GM12865 (cell line): ENCODE results near the gene MEGF11.

Experiments used
- DNase-seq: peaks from one replicate; pipeline ENCODE4 v3.0.0; 2010; ENCODE audit warnings: low read depth
- H3K4me3 ChIP-seq: 2 replicates; pipeline ENCODE4 v1.5.1; 2011; ENCODE audit warnings: mild to moderate bottlenecking, low read depth, low read length, control low read depth
- TF ChIP-seq, protein P1 (sequence below): IDR thresholded peaks from 2 replicates; pipeline ENCODE4 v1.5.1; 2011; ENCODE audit warnings: low read length, control low read depth, low read depth, inconsistent platforms; ENCODE audit not compliant: insufficient read depth; ENCODE audit errors: missing control alignments

Gene MEGF11

DNA sequence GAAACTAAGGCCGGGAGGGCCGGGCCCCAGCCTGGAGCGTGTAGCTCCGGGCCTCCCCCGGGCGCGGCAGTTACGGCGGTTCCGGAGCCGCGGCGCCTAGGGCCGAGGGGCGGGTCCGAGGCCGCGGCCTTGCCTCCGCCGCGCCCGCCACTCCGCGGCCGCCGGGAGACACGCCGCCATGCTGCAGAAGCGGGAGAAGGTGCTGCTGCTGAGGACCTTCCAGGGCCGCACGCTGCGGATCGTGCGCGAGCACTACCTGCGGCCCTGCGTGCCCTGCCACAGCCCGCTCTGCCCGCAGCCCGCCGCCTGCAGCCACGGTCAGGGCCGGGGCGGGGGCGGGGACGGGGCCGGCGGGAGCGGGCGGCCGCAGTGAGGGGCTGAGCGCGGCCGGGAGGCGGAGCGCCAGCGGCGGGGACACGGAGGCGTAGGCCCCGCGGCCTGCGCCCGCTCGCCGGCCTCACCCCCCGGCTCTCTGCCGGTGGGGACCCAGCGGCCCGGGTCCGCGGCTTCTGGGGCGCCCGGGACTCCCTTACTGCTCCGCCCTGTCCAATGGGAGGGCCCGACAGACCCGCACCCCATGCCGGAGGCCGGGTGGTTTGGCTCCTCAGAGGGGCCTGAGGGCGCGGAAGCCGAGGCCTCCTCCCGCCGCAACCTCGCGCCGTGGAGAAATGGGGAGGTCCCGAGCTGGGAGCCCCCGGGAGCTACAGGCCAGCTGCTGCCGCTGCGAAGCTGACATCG lies 40.0 kb upstream of the MEGF11 start, which contains the start of gene DIS3L:
DIS3L (plus strand) TSS at position 150 of the 738 bp plus-strand sequence; CDS start at position 179, 29 bp downstream.
- peak within 1 kb of the TSS; percentile 69 for H3K4me3 ChIP-seq
- TF ChIP-seq, protein P1, sequence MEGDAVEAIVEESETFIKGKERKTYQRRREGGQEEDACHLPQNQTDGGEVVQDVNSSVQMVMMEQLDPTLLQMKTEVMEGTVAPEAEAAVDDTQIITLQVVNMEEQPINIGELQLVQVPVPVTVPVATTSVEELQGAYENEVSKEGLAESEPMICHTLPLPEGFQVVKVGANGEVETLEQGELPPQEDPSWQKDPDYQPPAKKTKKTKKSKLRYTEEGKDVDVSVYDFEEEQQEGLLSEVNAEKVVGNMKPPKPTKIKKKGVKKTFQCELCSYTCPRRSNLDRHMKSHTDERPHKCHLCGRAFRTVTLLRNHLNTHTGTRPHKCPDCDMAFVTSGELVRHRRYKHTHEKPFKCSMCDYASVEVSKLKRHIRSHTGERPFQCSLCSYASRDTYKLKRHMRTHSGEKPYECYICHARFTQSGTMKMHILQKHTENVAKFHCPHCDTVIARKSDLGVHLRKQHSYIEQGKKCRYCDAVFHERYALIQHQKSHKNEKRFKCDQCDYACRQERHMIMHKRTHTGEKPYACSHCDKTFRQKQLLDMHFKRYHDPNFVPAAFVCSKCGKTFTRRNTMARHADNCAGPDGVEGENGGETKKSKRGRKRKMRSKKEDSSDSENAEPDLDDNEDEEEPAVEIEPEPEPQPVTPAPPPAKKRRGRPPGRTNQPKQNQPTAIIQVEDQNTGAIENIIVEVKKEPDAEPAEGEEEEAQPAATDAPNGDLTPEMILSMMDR, result no peak
- peak; percentile 83 for DNase-seq

DNA sequence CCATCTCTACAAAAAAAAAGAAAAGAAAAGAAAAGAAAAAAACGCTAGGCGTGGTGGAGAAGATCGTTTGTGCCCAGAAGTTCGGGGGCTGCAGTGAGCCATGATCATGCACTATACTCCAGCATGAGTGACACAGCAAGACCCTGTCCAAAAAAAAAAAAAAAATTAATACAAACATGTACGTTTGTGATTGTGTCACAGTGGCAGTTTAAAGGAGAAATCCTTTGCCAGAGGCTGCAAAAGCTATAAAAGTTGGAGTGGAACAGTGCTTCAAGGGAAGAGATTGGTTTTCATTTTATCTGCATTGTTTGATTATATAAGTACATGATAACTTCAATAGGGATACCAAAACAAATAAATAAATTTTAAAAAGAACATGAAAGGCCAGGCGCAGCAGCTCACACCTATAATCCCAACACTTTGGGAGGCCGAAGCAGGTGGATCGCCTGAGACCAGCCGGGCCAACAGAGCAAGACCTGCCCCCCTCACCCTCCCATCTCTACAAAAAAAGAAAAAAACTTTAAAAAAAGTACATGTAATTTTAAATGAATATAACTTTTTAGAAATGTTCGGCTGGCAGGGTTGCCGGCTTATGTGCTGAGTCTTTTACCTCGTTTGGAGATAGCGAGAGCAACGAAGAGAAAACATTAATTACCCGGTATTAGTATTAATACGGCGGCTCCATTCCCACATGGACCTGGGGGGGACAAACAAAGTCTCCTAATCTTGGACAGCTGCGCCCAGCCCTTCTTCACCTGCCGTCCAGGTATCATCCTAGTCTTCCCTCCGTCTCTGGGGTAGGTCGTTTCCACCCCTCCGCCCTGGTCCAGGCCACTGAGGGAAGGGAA lies 39.2 kb upstream of the MEGF11 start:
- TF ChIP-seq, protein P1, result no peak
- DNase-seq, result no peak
- H3K4me3 ChIP-seq, result peak overlapping the region; percentile 69

DNA sequence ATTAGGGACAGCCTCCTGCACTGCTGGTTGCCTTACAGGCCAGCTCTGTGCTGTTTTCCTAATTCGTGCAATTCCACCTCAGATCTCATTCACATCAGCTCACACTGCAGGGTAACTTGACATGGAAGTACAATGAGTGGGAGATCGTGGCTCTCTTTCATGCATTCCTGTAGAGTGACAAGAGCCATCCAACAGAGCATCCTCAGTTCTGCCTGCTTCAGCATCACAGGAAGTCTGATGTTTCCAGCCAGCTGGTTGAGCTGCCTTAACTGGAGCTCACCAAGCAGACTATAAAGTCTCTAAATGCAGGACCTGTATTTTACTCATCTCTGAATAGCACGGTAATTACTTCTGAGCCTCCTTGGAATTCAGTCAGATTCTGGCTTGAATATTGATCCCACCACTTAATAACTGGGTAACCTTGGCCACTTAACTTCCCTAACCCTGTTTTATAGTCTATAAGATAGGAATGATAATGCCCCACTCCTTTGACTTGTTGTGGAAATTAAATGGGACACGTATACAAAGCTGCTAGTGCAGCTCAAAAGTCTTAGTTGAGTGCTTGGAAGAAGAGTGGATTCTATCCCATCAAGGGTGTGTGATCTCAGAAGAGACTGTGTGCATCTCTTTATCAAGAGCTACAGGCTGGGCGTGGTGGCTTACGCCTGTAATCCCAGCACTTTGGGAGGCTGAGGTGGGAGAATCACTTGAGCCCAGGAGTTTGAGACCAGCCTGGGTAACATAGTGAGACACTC lies 38.4 kb upstream of the MEGF11 start:
- H3K4me3 ChIP-seq, result no peak overlapping the region
- peak; percentile 2 for DNase-seq
- TF ChIP-seq, protein P1, result no peak

DNA sequence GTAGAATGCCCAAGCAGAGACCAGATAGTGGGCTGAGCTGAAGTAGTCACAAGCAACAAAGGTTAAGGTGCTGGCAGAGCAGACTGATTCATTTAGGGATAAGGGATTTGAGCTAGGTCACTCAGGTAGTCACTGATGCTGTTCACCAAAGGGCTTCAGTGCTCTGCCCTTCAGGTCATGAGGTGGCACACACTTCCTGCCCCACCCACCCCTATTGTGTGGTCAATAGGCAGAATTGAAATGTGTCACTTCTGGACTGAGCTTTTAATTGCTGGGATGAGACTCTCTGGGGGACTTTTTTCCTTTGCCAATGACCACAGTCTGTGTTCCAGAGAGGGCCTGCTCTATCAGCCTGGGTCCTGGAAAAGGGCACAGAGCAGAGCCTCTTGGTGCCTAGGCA lies 37.0 kb upstream of the MEGF11 start:
- TF ChIP-seq, protein P1, result no peak
- DNase-seq, result peak; percentile 21

DNA sequence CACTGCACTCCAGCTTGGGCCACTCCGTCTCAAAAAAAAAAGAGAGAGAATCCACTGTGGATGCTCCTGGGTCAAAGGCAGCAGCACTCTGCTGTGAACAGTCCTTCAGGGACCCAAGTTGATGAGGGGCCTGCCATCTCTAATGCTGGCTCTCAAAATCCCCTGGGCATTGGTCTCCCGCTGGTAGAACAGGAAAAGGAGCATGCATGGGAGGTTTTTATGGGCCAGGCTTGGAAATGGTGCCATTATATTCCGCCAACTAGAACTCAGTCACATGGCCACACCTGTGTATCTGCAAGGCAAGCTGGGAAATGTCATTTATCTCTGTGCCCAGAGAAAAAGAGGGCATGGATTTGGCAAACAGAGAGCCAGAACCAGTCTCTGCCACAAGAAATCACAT lies 36.5 kb upstream of the MEGF11 start:
- TF ChIP-seq, protein P1, result no peak
- DNase-seq, result no peak
- H3K4me3 ChIP-seq, result no peak overlapping the region

More for the DNA sequence above, 37.0 kb upstream of the MEGF11 start:
- no peak overlapping the region for H3K4me3 ChIP-seq

DNA sequence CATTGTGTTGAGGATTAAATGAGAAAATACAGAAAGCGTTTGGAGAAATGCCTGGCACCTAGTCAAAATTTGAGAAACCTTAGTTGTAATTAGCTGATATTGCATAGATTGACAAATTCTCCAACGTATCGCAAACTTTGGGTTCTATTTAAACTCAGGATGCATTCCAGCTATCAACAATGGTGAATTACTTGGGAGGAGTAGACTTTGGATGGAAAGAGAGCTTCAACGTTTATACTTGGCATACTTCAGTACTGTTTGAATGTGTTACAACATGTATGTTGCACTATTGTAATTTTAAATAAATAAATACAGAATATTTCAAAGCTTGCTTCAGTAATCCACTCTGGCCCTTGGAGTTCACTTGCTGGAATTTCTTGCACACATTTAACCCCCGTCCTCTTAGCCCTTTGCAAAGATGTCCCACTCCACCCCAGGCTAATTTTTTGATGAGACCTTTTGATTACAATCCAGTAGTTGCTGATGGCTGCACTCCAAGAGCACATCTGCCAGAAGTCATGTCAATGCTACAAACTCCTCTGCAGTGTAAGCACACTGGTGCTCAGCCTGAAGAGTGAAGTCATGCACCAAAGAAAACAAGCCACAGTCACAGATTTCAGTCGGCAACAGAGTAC lies 35.1 kb upstream of the MEGF11 start:
- H3K4me3 ChIP-seq, result no peak overlapping the region
- DNase-seq, result no peak
- TF ChIP-seq, protein P1, result no peak
